Mammary epithelial cell (primary cell): Measurements from ENCODE around the gene MUL1.

Source experiments
- EZH2 ChIP-seq: IDR thresholded peaks from 2 replicates; pipeline ENCODE4 v1.6.1; 2012; ENCODE audit warnings: low read length, inconsistent platforms, borderline replicate concordance
- TF ChIP-seq, protein P1 (sequence below), 2 donors: IDR thresholded peaks in 1 of 2; conservative IDR thresholded peaks in 1 of 2; 2 replicates each; pipeline ENCODE4 v1.5.1; 2011 to 2012; ENCODE audit warnings: inconsistent platforms in 2 of 2, low read length in 2 of 2, mild to moderate bottlenecking in 2 of 2, control low read depth in 1 of 2, low read depth in 1 of 2; ENCODE audit not compliant: insufficient read depth in 1 of 2; ENCODE audit errors: extremely low read depth in 1 of 2

DNA sequence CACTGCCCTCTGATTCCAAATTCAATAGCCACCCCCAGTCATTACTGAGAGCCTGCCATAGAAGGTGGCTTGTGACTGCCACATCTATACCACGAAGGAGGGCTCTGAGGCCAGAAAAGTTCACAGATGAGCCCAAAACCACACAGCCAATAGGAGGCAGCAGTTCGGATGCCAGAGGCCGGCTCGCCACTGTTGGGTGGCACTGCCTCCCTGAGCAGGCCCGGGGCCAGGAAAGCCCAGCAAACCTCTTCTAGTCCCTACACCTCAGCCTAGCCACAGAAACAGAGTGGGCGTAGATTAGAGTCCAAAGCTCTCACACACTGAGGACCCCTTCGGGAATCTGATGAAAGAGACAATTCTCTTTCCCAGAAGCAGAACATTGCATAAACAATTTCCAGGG, 16.1 kb downstream of the MUL1 start:
- TF ChIP-seq, protein P1, sequence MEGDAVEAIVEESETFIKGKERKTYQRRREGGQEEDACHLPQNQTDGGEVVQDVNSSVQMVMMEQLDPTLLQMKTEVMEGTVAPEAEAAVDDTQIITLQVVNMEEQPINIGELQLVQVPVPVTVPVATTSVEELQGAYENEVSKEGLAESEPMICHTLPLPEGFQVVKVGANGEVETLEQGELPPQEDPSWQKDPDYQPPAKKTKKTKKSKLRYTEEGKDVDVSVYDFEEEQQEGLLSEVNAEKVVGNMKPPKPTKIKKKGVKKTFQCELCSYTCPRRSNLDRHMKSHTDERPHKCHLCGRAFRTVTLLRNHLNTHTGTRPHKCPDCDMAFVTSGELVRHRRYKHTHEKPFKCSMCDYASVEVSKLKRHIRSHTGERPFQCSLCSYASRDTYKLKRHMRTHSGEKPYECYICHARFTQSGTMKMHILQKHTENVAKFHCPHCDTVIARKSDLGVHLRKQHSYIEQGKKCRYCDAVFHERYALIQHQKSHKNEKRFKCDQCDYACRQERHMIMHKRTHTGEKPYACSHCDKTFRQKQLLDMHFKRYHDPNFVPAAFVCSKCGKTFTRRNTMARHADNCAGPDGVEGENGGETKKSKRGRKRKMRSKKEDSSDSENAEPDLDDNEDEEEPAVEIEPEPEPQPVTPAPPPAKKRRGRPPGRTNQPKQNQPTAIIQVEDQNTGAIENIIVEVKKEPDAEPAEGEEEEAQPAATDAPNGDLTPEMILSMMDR (conservative IDR thresholded peaks at IDR 0.05 in 1 of 2, IDR thresholded peaks at IDR 0.05 in 1 of 2; ENCODE audit: extremely low read depth in 1 of 2, insufficient read depth in 1 of 2, low read depth in 1 of 2, low read length in 2 of 2): no peak
- no peak for TF ChIP-seq EZH2
